GM18909 (cell line): ENCODE data around the gene BNIP5.
"Not testable (repeated sequence)": the region's sequence is repeated elsewhere in the genome, so short reads cannot be mapped to it uniquely, and the experiment has no call there.

Source experiments
- ATAC-seq: cut with Tn5 transposase; IDR thresholded peaks from one replicate; pipeline ENCODE4 v1.9.1; 2021; ENCODE audit warnings: mild to moderate bottlenecking; ENCODE audit not compliant: unreplicated experiment, poor library complexity

The BNIP5 gene

GRCh38 chr6:36345681-36346466 is 9.2 kb upstream of the BNIP5 start:
- no peak for ATAC-seq

GRCh38 chr6:36343109-36343680 is 6.5 kb upstream of the BNIP5 start:
- no peak for ATAC-seq

DNA sequence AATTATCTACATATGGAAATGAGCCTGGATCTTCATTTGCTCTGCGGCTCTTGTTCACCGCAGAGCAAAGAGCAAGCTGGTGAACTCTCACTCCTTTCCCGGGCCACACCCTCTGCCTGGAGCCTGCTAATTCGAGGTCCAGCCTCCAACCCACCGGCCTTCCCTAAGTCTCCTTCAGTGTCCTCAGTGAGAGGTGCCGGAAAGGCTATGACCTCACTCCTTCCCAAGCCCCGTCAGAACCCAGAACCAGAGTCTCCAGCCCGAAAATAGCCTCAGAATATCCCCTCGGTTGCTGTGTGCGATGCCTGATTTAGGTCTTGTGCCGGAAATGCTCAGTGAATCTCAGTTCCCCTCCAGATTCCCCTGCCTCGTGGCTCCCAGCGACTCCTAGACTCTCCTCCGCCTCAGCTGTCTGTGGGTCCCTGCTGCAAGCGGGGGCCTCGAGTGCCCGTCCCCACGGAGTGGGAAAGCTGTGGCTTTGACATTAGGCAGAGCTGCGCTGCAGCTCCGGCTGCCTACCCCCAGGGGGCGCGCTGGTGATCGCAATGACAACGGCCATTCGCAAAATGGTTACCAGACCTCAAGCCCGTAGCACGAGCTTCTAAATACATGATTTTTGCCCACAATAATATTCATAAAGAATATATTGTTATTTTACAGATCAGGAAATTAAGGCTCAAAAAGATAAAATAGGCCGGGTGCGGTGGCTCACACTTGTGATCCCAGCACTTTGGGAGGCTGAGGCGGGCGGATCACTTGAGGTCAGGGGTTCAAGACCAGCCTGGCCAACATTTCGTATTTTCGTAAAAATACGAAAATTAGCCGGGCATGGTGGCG is 4.1 kb upstream of the BNIP5 start:
- no peak for ATAC-seq

DNA sequence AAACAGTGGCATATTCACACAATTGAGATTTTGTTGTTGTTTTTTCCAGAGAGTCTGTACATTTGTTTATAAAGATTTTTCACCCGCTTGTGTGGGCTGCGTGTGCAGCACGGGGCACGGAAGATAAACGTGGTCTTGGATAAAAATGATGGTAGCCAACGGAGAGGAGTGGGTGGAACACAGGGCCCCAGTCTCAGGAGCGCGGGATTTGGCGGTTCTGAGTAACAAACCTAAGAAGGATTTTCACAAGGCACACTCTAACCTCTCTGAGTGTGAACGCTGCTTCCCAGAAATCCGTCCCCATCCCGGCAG is 3.6 kb upstream of the BNIP5 start:
- no peak for ATAC-seq

DNA sequence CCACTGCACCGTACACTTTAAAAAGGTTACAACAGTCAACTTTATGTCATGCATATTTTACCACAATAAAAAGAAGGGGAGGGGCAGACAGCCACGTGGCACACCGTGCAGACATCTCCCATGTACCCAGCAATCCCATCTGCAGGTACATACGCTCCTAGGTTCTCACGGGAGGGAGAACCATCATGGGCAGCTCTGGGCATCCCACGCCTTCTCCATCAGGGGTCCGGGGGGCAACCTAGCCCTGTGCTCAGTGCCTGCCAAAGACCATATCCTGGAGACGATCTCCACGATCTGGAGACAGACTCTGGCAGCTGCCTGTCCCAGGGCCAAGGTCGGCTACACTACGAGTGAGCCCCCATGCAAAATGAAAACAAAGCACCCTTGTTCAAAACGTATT is 2.5 kb upstream of the BNIP5 start:
- no peak for ATAC-seq

DNA sequence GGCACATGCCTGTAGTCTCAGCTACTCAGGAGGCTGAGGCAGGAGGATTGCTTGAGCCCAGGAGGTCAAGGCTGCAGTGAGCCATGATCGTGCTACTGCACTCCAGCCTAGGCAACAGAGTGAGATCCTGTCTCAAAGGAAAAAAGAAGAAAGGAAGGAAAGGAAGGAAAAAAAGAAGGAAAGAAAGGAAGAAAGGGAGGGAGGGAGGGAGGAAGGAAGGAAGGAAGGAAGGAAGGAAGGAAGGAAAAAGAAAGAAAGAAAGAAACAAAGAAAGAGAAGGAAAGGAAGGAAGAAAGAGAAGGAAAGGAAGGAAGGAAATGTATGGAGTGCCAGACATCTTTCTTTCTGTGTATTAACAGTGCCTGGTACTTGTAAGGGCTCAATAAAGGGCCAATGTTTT is 1.5 kb upstream of the BNIP5 start:
- not testable (repeated sequence) for ATAC-seq

- no peak for ATAC-seq
Measured at GRCh38 chr6:36337814-36338213, 1.1 kb upstream of the BNIP5 start.

DNA sequence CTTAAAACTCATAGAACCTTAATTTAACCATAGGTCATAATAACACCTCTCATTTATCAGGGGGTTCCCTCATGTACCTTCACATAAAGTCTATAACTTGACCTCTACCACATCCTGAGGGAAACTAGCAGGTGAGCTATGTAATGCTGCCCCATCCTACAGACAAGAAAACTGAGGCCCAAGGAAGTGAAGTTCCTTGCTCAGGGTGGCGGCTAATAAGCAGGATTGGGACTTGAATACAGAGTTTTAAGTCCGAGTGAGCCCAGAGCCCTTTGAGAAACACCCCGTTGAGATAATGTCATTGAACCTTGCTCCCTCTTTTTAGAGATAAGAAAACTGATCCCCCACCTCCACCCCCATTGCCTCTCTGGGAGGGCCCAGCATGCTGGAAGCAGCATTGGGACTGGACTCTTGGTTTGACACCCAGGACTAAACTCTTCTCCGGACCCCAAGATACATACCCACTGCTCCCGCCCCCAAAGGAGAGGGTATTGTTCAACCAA is 429 bp downstream of the BNIP5 start:
- no peak for ATAC-seq

- ATAC-seq = no peak
Measured at GRCh38 chr6:36335465-36336207, 1.1 kb downstream of the BNIP5 start.

DNA sequence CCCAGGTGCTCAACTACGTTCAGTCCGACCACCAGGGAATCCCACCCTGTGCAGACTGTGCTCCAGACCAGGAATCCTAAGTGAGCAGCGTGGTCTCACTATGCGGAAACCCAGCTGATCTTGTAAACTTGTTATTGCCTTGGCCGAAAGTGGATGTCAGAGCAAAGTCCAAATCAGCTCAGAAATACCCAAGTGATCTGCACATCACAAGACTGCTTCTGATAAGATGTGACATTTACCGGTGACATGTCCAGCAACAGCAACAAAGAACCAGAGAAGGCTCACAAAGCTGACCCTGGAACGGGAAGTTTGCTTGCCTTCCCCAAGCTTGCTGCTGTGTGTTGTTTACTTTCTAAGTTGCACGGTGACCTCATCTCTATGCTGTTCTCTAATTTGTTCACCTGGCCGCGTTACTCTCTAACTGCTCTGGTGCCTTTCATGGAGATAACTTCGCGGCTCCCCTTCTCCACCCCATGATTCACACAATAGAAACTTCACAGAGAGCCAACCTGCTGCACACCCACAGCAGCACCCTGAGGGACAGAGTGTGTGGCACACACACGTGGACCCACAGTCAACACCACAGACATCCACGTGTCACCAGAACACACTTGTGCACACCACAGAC is 1.7 kb downstream of the BNIP5 start:
- no peak for ATAC-seq

DNA sequence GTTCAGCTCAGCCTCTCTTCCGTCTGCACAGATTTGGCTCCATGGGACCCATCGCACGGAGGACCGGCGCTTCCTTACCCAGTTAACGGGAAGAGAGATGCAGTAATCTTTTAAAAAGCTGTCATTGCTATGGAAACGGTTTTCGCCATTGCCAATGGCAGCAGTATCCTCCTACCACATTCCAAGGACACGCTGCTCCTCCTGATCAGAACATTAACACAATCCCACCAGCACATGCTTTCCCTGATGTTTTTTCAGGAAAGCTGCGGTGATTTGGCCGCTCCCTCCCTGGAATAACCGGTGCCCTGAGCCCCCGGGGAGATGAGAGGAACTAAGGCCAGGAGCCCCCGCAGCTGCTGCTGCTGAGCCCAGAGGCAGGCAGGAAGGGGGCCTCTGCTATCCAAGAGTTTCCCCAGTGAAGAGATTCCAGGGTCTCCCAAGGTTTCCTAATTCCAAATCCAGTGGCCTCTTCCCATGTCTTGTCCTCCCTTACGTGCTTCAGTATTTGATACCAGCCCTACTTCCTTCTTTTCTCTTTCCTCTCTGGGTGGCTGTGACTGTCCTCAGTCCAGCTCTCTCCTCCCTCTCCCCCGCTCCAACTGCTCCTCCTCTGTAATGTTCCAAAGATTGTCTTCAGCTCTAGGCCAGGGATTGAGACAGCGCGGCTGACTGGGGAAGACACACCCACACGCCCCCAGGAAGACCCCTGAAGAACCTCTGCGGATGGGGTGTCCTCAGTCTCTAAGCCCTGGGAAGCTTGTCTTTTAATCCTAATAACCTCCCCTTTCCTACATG is 2.6 kb downstream of the BNIP5 start:
- ATAC-seq = no peak

GRCh38 chr6:36333171-36333895 is 3.4 kb downstream of the BNIP5 start:
- no peak for ATAC-seq

DNA sequence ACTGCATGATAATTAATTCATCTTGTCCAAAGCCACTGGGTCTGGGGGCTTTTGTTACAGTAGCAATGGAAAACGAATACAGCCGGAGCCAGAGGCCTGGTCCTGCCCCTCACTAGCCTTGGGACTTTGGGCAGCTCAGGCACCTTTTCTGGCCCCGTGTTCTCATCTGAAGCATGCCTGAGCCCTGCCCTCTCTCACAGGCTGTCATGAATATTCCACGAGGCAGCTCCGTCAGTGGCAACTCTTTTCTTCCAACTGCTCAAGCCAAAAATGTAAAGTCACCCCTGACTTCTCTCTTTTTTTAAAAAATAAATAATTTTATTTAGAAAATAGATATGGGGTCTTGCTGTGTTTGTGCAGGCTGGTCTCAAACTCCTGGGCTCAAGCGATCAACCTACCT is 5.3 kb downstream of the BNIP5 start:
- no peak for ATAC-seq

DNA sequence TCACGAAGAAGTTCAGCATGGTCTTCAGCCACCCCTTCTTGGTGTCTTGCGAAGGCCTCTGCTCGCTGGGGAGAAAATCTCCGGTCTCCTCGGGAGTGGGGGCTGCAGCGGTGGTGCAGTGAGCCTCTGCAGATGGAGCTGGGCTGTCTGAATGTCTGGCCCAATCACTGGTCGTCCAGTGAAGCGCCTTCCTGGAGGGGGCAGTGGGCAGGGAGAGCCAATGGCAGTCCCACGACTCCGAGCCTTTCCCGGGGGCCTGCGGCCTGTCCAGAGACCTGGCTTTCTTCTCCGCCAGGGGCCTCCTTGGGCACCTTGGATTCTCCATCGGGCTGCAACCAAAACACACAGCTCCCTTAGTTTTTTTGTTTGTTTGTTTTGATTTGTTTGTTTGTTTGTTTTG is 6.3 kb downstream of the BNIP5 start:
- no peak for ATAC-seq

DNA sequence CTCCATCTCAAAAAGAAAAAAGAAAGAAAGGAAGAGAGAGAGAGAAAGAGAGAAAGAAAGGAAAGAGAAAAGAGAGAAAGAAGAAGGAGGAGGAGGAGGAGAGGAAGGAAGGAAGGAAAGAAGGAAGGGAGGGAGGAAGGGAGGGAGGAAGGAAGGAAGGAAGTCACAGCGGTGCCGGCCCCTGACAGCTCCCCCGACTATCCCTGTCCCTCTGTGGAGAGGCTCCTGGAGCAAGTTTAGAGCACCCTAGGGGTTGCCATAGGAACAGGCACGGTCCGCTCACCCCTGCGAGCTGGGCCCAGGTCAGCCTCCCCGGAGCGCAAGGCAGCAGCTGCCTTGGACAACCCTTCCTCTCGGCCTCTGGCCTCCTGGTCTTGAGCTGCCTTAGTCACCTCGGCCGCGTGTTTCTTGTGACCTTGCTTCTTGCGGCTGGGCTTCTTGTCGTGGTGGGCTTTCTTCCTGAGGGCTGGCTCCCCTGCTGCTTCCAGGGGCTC is 6.8 kb downstream of the BNIP5 start:
- ATAC-seq = no peak

GRCh38 chr6:36328600-36328999 is 8.1 kb downstream of the BNIP5 start:
- no peak for ATAC-seq

- no peak for ATAC-seq
Measured at GRCh38 chr6:36327919-36328236, 8.8 kb downstream of the BNIP5 start.

- ATAC-seq = no peak
Measured at GRCh38 chr6:36327226-36327918, 9.3 kb downstream of the BNIP5 start.
